Activated T-cell treated with anti-CD3 and anti-CD28 coated beads, Interleukin-2, amount 50 U/mL, for 72 hours (primary cell): ENCODE data around the gene MAVS. TPM values are rescaled to one million over a fixed set of nuclear protein-coding genes. Genes with fewer than 3 reads are reported as not detected.
"Not testable (repeated sequence)": the region's sequence is repeated elsewhere in the genome, so short reads cannot be mapped to it uniquely, and the experiment has no call there.

Experiments used
- ATAC-seq, 2 donors: fragments of 150-1000 bp; cut with Tn5 transposase; replicated peaks in 1 of 2; 2 replicates each; pipeline ENCODE4 v1.10.0; 2021; ENCODE audit warnings: moderate library complexity in 2 of 2, mild to moderate bottlenecking in 1 of 2
- DNase-seq, 2 donors: peaks; one replicate each; pipeline ENCODE4 v3.0.0; 2021 to 2022; ENCODE audit warnings: mixed read lengths in 1 of 2
- H3K27ac Mint-ChIP-seq: one replicate; pipeline ENCODE4 v1.8.0; 2022; ENCODE audit warnings: mild to moderate bottlenecking, moderate library complexity, mixed read lengths
- H3K27me3 Mint-ChIP-seq: one replicate; pipeline ENCODE4 v1.8.0; 2022; ENCODE audit warnings: low read depth, mixed read lengths
- H3K36me3 Mint-ChIP-seq, 2 donors: one replicate each; pipeline ENCODE4 v1.8.0; 2022; ENCODE audit warnings: mixed read lengths in 2 of 2, mild to moderate bottlenecking in 1 of 2; ENCODE audit not compliant: insufficient read depth in 2 of 2
- H3K4me1 Mint-ChIP-seq: one replicate; pipeline ENCODE4 v1.8.0; 2022; ENCODE audit warnings: low read depth, mixed read lengths
- H3K4me3 Mint-ChIP-seq, 2 donors: one replicate each; pipeline ENCODE4 v1.8.0; 2022; ENCODE audit warnings: mild to moderate bottlenecking in 2 of 2, mixed read lengths in 2 of 2, moderate library complexity in 2 of 2
- H3K9me3 Mint-ChIP-seq, 2 donors: one replicate each; pipeline ENCODE4 v1.8.0; 2022; ENCODE audit warnings: mixed read lengths in 2 of 2
- total RNA-seq, 2 donors: library from RNA; stranded (reverse); gene quantifications; one replicate each; pipeline ENCODE4 v1.2.3, GENCODE V29; 2022

Gene MAVS
- total RNA-seq, 2 donors from 2014 or later: 27.9 to 29.8 TPM

DNA sequence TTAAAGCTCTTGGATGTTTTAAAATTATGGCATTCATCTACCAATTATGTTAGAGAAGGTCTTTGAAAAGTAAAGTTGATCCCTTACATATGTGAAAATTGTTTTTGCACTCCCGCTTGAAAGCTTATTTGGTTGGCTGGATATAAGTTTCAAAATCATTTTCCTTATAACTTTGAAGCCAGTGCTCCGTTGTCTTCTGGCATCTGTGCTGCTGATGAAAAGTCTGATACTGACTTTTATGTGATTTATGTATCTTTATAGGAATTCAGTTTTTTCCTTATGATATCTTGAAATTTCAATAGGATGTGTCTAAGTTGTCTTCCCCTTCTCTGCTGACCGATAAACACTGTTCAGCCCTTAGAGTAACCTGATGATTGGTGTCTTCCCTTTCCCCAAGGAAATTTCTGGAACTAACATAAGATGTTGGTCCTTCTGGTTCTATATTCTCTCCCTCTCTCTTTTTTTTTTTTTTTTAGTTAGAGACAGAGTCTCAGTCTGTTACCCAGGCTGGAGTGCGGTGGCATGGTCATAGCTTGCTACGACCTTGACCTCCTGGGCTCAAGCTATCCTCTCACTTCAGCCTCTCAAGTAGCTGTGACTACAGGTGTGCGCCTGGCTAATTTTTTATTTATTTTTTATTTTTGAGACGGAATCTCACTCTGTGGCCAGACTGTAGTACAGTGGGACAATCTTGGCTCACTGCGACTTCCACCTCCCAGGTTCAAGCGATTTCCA, 55.2 kb downstream of the MAVS start:
- no peak for ATAC-seq
- Mint-ChIP-seq H3K27ac (peak overlapping the region; percentile 98), H3K9me3 (no peaks in the 10 kb centered on the region), H3K36me3 (peaks cover 1 to 11% of the 10 kb centered on the region in 2 donors), H3K4me1 (peaks cover 83% of the 10 kb centered on the region), H3K4me3 (peak overlapping the region; percentile 36 to 76), H3K27me3 (no peaks in the 10 kb centered on the region)
- no peak for DNase-seq

DNA sequence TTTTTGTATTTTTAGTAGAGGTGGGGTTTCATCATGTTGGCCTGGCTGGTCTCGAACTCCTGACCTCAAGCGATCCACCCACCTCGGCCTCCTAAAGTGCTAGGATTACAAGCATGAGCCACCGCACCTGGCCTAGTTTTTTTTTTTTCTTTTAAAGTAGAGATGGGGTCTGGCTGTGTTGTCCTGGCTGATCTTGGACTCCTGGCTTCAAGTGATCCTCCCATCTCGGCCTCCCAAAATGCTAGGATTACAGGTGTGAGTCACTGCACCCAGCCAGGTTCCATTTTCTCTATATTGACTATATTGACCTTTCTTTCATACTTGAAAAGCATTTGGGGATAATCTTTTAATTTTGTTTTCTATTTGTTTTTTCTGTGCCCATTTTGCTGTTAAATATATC, 55.8 kb downstream of the MAVS start:
- Mint-ChIP-seq H3K27me3 (no peaks in the 10 kb centered on the region), H3K4me1 (peaks cover 82% of the 10 kb centered on the region), H3K27ac (peak overlapping the region; percentile 98), H3K36me3 (peaks cover 1 to 8% of the 10 kb centered on the region in 2 donors), H3K9me3 (no peaks in the 10 kb centered on the region), H3K4me3 (no peak overlapping the region)
- ATAC-seq (no peak), DNase-seq (no peak)

DNA sequence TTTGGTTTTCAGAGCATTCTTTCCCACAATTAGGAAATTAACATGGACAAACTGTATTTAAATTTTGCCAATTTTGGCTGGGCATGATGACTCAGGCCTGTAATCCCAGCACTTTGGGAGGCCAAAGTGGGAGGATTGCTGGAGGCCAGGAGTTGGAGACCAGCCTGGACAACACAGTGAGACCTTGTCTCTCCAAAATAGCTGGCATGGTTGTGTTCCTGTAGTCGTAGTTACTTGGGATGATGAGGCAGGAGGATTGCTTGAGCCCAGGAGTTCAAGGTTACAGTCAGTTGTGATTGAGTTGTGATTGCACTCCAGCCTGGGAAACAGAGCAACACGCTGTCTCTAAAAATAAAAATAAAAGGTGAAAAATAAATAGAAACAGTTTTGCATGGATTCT, 57.6 kb downstream of the MAVS start:
- Mint-ChIP-seq H3K4me3 (no peak overlapping the region), H3K36me3 (peaks cover 7 to 23% of the 10 kb centered on the region in 2 donors), H3K4me1 (peaks cover 82% of the 10 kb centered on the region), H3K9me3 (no peaks in the 10 kb centered on the region), H3K27ac (peak overlapping the region; percentile 50), H3K27me3 (no peaks in the 10 kb centered on the region)
- ATAC-seq (no peak), DNase-seq (no peak)

DNA sequence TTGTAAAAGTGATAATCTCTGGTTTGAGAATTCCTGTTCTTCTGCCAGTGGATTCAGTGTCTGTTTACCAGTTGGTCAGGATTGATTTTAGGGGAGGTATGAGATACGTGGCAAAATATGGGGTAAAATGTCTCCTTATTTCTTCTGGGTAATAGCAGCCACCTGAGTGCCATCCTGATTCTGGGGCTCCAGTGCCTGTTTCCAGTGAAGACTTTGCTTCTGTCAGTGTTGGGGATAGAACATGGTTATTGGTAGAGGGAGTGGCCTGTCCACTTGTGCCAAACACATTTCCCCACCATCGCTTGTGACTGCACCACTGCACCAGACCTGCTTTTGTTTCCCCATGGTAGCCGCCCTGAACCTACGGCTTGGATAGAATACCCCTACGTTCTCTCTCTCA, 58.2 kb downstream of the MAVS start:
- Mint-ChIP-seq H3K4me1 (peaks cover 77% of the 10 kb centered on the region), H3K9me3 (no peaks in the 10 kb centered on the region), H3K27me3 (no peaks in the 10 kb centered on the region), H3K27ac (peak overlapping the region; percentile 34), H3K36me3 (peaks cover 7 to 29% of the 10 kb centered on the region in 2 donors), H3K4me3 (no peak overlapping the region)
- ATAC-seq (no peak), DNase-seq (no peak)

DNA sequence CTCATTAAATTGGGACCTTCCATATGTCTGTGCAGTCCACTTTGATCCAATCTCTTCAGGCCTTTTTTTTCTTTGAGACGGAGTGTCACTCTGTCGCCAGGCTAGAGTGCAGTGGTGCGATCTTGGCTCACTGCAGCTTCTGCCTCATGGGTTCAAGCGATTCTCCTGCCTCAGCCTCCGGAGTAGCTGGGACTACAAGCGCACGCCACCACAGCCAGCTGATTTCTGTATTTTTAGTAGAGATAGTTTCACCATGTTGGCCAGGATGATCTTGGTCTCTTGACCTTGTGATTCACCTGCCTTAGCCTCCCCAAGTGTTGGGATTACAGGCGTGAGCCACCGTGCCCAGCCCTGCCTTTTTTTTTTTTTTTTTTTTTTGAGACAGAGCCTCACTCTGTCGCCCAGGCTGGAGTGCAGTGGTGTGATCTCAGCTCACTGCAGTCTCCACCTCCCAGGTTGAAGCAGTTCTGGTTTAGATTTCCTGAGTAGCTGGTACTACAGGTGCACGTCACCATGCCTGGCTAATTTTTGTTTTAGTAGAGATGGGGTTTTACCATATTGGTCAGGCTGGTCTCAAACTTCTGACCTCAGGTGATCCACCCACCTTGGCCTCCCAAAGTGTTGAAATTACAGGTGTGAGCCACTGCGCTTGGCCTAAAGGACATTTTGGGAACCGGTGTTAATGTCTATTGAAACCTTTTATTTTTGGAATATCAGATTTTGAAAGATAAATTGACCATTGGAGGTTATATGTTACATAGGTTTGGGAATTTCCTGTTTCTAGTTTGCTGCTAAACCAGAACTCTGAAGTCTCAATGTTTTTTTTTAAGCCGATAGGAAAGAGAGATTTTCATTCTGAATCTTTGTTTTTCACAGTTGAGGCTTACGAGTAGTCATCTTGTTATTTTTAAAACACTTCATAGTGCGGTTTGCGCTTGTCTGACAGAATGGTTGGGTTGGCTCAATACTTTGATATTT, 60.4 kb downstream of the MAVS start:
- H3K36me3 Mint-ChIP-seq: peaks cover 11 to 37% of the 10 kb centered on the region in 2 donors
- H3K4me1 Mint-ChIP-seq: peaks cover 57% of the 10 kb centered on the region
- H3K27ac Mint-ChIP-seq: peak overlapping the region; percentile 96
- not testable (repeated sequence) for H3K9me3 Mint-ChIP-seq, H3K27me3 Mint-ChIP-seq
- DNase-seq: peak; percentile 65 to 67
- ATAC-seq: peak; percentile 95 to 97
- H3K4me3 Mint-ChIP-seq: peak overlapping the region; percentile 80 to 90

DNA sequence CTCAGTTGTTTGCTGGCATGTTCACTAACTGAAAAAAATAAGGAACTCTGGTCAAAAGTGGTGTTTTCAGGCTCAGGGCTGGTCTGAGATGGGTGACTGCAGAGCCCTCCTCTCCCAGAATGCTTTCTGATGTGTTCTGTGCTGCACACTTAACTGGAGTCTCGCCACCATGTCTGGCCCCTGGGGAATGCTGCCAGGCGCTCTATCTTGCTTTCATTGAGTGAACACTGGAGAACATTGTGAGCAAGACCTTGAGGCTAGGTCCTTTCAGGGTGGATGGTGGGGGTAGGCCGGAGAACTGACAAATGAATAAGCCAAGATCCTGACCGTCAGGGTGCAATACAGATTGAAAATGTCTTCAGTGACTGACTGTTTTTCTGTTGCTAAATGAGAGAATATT, 62.0 kb downstream of the MAVS start:
- Mint-ChIP-seq H3K27me3 (no peaks in the 10 kb centered on the region), H3K4me3 (no peak overlapping the region), H3K4me1 (peaks cover 47% of the 10 kb centered on the region)

DNA sequence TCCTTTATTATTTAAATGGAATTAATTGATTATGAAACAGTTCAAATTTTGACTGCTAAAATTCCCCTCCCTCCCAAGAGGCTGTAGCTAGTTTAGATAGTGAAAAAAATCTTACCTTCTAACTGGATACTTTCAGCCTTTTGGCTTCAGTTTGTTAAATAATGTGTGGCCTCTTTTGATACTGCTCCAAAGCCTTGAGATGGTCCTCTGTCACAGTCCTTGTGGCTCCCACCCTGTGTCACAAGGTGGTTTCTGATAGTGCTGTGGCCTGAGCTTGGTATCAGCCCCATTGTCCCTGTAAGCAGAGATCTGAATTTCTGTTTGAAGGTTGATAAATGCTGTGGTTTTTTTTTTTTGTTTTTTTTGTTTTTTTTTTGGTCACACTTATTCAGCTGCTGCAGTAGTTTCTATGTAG, 63.3 kb downstream of the MAVS start:
- H3K9me3 Mint-ChIP-seq: no peaks in the 10 kb centered on the region
- no peaks in the 10 kb centered on the region for H3K27me3 Mint-ChIP-seq
- no peak for DNase-seq
- peaks cover 20 to 59% of the 10 kb centered on the region in 2 donors for H3K36me3 Mint-ChIP-seq
- ATAC-seq: no peak
- H3K27ac Mint-ChIP-seq: peak overlapping the region; percentile 81
- no peak overlapping the region for H3K4me3 Mint-ChIP-seq
- H3K4me1 Mint-ChIP-seq: peaks cover 48% of the 10 kb centered on the region

More for the DNA sequence above, 62.0 kb downstream of the MAVS start:
- peak overlapping the region; percentile 82 for H3K27ac Mint-ChIP-seq
- no peak for DNase-seq
- ATAC-seq: no peak
- H3K9me3 Mint-ChIP-seq: no peaks in the 10 kb centered on the region
- H3K36me3 Mint-ChIP-seq: peaks cover 15 to 48% of the 10 kb centered on the region in 2 donors

DNA sequence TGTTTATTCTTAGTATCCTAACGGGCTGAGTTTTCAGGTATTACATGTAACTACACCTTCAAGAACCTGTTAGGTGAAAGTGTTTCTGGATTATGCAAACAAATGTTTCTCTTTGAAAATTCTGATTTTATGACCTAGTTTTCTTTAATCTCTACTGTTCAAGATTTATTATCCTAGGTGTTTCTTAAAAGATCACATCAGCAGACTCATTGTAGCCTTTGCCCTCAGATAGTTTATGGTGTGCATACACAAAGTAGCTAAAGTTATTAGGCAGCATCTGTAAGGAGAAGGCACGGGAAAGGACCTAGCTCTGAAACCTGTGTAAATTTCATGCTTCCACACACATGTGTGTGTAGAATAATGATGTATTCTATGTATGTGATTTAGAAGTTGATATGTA, 64.2 kb downstream of the MAVS start:
- DNase-seq (no peak), ATAC-seq (no peak)
- H3K27me3 Mint-ChIP-seq: no peaks in the 10 kb centered on the region
- peaks cover 48% of the 10 kb centered on the region for H3K4me1 Mint-ChIP-seq
- H3K27ac Mint-ChIP-seq: no peak overlapping the region
- no peak overlapping the region for H3K4me3 Mint-ChIP-seq
- peaks cover 26 to 65% of the 10 kb centered on the region in 2 donors for H3K36me3 Mint-ChIP-seq
- H3K9me3 Mint-ChIP-seq: no peaks in the 10 kb centered on the region

DNA sequence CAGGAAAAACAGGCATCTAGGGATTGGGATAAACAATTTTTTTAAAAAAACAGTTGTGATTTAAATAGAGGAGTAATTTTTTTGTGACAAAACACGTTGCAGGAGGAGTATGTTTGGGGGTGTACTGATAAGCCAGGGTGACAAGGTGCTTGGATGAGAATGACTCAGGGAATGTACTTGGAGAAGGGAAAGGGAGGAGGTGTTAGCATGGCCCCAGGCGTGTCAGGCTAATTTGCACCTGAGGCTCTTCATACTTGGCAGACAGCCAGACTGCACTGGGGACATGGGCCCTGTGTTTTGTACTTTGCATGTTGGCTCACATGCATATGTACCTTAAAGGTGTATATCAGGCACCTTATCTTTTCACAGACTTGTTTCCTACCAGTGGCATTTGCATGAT, 65.3 kb downstream of the MAVS start:
- DNase-seq (no peak), ATAC-seq (no peak)
- peaks cover 26 to 71% of the 10 kb centered on the region in 2 donors for H3K36me3 Mint-ChIP-seq
- peaks cover 51% of the 10 kb centered on the region for H3K4me1 Mint-ChIP-seq
- no peaks in the 10 kb centered on the region for H3K9me3 Mint-ChIP-seq
- no peaks in the 10 kb centered on the region for H3K27me3 Mint-ChIP-seq
- no peak overlapping the region for H3K27ac Mint-ChIP-seq
- H3K4me3 Mint-ChIP-seq: no peak overlapping the region

DNA sequence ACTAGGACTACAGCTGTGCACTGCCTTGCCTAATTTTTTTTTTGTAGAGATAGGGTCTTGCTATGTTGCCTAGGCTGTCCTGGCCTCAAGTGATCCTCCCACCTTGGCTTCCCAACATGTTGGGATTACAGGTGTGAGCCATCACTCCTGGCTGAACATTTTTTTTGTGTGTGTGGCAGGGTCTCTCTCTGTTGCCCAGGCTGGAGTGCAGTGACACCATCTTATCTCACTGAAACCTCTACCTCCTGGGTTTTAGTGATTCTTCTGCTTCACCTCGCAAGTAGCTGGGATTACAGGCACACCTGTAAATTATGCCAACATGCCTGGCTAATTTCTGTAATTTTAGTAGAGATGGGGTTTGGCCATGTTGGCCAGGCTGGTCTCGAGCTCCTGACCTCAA, 67.8 kb downstream of the MAVS start:
- peak overlapping the region; percentile 13 for H3K27ac Mint-ChIP-seq
- no peaks in the 10 kb centered on the region for H3K27me3 Mint-ChIP-seq
- ATAC-seq (no peak), DNase-seq (no peak)
- H3K4me1 Mint-ChIP-seq: peaks cover 43% of the 10 kb centered on the region
- H3K9me3 Mint-ChIP-seq: no peaks in the 10 kb centered on the region
- no peak overlapping the region for H3K4me3 Mint-ChIP-seq
- H3K36me3 Mint-ChIP-seq: peaks cover 24 to 71% of the 10 kb centered on the region in 2 donors

DNA sequence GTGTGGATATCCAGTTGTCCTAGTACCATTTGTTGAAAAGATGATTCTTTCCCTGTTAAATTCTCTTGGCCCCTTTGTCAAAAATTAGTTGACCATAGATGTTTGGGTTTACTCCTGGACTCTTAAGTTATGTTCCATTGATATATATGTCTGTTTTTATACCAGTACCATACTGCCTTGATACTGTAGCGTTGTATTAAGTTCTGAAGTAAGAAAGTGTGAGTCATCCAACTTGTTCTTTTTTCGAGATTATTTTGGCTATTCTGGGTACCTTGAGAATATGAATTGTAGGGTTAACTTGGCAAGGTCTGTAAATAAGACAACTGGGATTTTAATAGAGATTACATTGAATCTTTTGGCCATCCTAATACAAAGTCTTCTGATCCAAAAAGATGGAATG, 69.1 kb downstream of the MAVS start:
- Mint-ChIP-seq H3K27ac (peak overlapping the region; percentile 84), H3K27me3 (no peaks in the 10 kb centered on the region), H3K36me3 (peaks cover 22 to 66% of the 10 kb centered on the region in 2 donors), H3K4me1 (peaks cover 44% of the 10 kb centered on the region), H3K9me3 (no peaks in the 10 kb centered on the region), H3K4me3 (peak overlapping the region; percentile 16 to 55)
- DNase-seq: no peak
- ATAC-seq: no peak

DNA sequence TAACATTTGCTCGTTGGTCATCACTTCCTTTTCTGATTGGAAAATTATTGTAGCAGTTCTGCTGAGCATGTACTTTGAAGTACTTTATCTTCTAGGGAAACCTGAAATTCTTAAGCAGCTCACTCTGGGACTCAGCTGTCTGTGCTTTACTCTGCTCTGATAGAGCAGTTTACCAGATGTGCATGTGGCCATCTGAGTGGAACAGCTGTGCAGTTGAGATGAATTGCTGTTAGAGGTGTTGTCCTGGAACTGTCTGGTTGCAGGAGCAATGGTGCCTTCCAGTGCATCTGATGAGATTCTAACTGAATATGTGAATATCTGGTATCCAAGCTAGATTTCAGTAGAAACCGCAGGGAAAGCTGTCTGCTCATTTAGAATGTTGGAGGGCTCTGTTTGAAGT, 69.7 kb downstream of the MAVS start:
- H3K27ac Mint-ChIP-seq: peak overlapping the region; percentile 84
- H3K9me3 Mint-ChIP-seq: no peaks in the 10 kb centered on the region
- H3K4me3 Mint-ChIP-seq: no peak overlapping the region
- no peak for ATAC-seq
- no peak for DNase-seq
- H3K27me3 Mint-ChIP-seq: no peaks in the 10 kb centered on the region
- peaks cover 21 to 64% of the 10 kb centered on the region in 2 donors for H3K36me3 Mint-ChIP-seq
- H3K4me1 Mint-ChIP-seq: peaks cover 44% of the 10 kb centered on the region

DNA sequence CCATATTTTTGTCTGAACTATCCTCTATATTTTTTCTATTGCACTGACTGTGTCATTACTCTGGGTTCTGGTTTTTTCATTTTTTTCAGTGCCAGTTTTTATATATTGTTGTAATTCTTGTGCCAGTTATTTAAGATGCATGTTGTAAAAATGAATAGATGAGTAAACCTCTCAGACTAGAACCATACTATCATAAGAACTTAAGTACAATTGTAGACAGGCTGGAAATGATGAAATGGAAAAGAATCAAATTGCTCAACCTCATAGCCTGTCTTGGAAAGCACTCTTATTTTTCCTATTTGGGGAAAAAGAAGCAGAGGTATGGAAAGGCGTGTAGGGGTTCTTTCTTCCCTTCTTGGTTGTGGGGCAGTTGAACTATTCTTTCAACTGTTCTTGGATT, 72.7 kb downstream of the MAVS start:
- Mint-ChIP-seq H3K4me3 (no peak overlapping the region), H3K9me3 (no peaks in the 10 kb centered on the region), H3K36me3 (peaks cover 12 to 53% of the 10 kb centered on the region in 2 donors), H3K4me1 (peaks cover 65% of the 10 kb centered on the region), H3K27me3 (no peaks in the 10 kb centered on the region), H3K27ac (peak overlapping the region; percentile 63)
- no peak for ATAC-seq
- DNase-seq: no peak
